Activated CD8-positive, alpha-beta memory T cell treated with anti-CD3 and anti-CD28 coated beads, Interleukin-2, amount 50 U/mL, for 1 hour (primary cell): ENCODE data around the gene CASK.

Source experiments
- DNase-seq: peaks from one replicate; pipeline ENCODE4 v3.0.0-alpha.2; 2020; ENCODE audit errors: extremely low read depth

The CASK gene

DNA sequence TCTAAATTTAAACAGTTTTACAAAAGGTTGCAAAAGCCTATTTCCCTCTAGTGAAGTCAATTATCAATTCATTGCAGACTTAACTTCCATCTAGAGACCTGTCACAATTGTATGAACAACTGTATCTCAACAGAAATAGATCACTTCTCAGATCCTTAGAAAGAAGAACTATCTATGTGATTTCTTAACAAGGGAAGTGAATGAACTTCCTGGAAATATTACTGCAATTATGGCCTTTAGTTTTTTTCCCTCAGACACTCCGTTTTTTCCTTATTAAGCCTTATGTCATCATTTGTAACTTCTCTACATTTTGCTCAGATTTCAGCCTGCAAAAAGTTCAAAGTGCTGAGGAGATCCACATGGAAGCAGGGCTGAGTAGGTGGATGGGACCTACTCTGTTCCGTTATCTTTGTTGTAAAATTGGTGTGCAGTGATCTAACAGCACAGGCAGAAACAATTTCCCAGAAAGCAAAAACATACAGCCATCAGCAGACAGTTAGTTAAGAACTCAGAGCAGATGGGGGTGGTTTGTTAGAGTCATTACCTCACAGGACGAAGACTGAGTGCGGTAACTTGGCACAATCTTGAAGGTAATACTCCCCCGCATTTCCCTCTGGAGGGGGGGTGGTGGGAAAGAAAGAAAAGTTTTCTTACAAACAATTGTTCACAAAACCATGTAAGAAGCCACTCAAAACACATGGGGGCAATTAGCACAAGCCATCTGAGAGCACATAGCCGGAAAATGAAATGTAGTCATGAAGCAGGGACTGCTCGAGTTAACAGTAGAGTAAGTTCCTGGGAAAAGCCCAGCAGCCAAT lies 363.9 kb downstream of the CASK start:
- DNase-seq, result no peak

DNA sequence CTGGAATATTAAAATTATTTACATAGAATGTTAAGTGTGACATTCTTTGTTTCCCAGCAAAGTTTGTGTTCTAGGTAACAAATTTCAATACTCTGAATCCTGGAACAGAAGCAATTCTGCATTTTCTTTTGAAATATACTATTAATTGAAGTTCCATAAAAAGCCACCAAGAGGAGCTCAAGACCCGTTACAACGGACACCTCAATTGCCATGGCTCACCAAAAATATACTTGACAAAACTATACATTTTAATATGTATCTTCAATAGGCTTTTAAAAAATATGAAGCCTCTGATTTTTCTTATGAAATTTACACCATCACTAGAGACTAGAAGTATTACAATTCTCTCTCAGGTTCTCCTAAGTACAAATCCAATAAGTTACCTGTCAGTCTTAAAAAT lies 364.8 kb downstream of the CASK start:
- no peak for DNase-seq

DNA sequence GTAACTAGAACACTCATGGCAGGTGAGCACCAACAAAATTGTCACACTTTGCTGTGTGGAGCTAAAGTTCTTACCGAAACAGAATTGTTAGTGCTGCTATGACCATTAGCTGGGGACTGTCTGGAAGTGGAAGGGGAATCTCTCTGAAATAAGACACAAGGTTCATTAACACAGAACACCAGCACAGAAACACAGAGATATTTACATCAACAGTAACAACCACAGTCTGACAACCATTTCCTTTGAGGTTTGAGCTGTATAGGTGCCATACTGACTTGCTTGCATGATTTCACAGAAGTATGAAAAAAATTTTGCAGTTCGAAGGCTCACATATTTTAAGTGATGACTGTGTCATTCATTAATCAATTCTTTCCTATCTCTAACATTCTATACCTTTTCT lies 366.4 kb downstream of the CASK start:
- DNase-seq, result no peak

DNA sequence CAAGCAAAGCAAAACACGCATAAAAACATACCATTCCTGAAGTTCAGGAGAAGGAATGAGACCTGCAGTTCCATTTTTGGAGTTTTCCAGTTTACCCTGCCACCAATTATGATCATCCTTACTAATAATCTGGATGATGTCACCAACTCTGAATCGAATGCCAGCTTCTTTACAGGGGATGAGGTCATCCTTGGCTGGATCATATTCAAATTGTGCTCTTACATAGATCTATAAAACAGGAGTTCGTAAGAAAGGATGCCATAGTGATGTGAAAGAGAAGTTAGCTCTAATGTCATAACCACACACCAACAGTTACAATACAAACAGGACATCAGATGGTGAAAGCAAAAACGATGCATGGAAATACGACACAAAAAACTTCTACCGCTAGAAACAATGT lies 369.7 kb downstream of the CASK start:
- DNase-seq, result no peak

DNA sequence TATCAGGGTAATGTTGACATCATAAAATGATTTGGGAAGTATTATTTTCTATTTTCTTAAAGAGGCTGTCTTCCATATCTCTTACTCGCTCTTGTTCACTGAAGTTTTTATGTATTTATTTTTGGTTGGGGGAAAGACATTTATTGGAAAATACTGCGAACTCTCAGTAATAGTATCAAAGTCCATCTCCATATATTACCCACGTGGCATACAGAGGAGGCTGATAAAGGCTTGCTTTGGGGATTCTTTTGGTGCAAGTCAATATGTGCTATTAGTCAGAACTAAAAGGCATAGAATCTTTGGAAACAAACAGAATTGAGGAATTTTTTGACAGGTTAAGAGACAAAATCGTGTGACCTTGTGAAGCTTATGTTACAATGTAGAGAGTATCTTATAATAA lies 374.9 kb downstream of the CASK start:
- no peak for DNase-seq

DNA sequence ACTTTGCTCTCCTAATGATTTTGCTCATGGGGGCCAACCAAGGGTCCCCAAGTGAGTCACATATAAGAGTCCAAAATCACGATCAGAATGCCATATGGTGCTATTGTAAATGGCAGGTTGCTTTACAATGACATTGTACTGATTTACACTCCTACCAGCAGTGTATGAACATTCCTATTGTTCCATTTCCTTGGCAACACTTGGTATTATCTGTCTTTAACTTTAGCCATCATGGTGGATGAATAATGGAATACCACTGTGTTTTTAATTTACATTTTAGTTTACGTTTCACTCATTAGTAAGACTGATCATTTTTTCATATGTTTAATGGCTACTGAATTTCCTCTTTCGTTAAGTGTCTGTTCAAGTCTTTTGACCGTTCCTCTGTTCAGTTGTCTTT lies 379.7 kb downstream of the CASK start:
- DNase-seq, result no peak

DNA sequence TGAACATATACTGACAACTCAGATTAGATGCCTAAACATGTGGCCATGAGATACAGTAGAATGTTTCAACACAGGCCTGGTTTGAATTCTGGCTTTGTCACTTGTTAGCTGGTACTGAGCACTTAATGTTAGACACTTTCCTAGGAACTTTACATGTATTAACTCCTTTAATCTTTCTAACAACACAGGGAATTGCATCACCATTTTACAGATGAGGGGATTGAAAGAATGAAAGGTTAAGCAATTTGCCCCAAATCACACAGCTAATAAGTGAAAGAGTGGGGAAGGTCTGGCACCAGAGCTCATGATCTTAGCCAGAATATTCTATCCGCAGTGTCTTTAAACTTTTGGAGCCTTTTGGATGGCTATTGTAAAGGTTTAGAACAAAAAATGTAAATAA lies 380.3 kb downstream of the CASK start:
- no peak for DNase-seq

DNA sequence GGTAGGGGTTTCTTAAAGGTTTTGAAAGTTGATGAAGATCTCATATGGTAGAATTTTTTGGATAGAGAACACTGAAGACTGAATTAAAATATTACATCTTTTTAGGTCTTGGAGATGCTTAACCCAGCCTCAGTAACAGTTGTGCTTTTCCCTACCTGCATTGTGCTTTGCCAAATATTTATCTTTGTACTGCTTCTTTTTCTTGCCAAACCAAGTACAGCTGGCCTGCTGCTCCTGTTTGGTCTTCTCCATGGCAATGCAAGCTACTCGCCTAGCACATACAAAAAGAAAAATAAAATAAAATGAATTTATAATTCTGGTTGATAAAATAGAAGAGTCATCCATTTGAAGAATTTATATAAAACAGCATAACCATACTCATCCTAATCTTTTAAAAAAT lies 380.8 kb downstream of the CASK start:
- DNase-seq, result no peak

DNA sequence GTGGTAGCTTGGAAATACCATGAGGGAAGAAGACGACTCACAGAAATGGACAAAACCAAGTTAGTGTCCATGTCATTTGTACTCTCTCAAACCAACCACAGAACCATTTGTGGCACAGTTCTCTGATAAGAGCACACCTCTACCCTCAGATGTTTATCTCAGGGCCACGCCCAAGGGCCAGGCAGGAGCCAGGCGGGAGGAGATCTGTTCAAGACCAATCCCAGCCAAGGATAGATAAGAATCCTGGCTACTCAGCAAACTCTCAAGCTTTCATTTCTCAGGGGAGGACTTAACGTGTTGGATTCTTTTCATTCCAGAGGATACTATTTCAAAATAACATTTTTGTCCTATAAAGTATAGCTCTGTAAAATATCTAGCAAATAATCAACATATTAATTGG lies 381.2 kb downstream of the CASK start:
- no peak for DNase-seq

DNA sequence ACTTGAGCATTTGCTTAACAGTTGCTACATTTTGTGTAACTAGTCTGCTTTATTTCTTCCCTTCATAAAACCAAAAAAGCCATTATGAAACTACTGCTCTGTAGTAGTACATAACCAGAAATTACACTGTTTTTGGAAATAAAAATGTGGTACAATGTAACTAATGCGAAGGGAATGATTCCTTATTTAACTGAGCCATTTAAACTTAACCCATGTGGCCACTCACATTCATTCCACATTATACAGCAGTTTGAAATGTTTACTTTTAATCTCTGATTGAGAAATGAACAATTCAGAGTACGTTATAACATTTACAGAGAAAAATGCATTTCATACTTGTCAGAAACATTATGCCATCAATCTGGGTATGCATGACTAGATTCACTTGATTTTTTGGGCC lies 382.0 kb downstream of the CASK start:
- no peak for DNase-seq

DNA sequence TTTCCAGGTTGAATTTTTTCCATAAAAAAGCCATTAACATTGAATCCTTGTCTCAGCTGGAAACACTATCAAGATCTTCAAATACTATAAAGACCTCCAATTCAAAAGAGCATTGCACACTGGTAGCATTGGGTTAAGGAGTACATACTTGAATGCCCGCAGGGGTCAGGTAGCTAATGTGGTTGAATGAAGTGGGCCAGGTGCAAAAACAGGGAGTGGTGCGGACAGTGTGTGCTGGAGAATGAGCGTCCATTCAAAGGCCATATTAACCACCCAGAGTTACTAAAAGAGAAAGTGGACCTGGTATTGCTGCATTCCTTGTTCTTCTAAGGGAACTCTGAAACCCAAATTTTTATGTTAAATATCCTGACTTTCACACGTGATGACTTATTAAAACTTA lies 384.6 kb downstream of the CASK start:
- no peak for DNase-seq

DNA sequence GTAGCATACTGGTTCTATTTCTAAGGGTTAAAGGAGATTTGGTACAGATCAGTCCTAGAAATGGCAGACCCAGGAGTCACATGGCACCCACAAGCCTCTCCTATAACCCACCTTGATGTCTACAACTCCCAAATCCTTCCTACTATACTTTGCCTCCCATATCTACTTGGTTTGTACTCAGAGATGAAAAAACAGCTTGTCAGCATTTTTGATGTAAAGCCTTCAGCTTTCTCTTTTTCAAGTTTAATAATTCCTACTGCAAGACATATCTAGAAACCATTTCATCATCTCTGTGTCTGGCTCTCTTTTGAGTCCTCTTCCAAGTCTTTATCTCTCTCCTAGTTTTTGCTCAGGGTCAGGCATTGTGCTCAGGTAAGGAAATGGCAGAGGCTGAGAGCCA lies 393.3 kb downstream of the CASK start:
- DNase-seq, result no peak

DNA sequence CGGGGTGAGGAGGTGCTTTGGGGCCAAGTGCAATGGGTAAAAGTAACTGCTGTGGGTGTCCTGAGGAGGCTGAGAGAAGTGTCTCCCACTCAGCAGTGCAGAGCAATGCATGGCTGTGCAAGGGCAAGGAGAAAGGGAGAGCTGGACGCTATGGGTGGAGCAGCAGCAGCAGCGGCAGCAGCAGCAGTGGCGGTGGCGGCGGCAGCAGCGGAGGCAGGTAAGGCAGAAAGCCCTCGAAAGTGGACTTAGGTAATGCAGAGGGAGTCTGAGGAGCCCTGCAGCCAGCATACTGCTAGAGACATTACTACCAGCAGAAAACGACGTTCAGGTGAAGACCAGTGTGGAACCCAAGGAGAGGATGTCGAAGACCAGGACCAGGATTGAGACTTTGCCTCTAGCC lies 394.1 kb downstream of the CASK start:
- DNase-seq, result no peak

DNA sequence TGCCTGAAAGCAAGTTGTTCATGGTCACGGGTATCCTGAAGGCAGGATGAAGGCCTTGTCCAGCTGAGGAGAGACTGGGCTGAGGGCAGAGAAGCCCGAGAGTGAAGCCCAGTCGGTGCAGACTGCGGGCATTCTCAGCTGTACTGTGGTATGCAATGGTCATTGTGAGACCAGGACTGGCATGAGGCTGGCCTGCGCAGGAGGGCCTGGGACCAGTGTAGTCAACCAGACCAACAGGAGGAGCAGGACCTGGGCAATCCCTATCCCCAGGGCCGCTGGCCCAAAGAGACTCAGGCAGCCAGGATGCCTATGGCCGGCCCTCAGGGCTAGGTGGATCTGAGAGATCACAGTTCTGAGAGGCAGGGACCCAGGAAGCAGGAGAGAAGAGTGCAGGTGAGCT lies 394.6 kb downstream of the CASK start:
- DNase-seq, result no peak

DNA sequence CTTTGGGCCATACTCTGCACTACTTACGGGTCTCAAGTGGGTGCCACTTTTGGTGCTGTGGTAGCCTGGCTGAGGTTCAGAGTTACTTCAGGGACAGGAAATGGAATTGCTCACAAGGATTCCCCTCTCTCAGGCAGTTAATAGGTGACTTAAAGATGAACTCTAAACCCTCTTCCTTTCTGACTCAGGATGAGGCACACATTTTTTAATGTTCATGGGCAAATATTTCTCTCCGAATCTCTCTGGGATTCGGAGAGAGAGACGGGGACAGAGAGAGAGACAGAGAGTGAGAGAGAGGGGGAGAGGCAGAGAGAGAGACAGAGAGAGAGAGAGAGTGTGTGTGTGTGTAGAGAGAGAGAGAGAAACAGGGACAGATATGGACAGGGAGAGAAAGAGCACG lies 396.4 kb downstream of the CASK start:
- no peak for DNase-seq

DNA sequence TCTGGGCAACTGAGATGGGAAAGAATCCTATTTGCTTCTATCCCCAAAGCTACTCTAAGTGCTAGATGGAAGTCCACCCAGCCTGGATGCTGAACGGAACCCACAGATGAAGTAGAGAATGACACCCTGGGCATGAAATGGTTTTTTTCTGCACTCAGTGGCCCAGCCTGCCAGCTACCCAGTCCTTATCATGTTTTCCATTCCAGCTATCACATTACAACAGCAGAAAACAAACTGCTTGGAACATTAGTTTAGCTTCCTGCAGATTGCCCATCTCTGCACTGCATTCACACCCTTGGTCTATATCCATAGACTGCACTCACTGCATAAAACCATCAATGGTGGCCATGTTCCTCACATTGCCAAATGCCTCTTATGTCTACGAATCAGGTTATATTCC lies 397.1 kb downstream of the CASK start:
- DNase-seq, result no peak

DNA sequence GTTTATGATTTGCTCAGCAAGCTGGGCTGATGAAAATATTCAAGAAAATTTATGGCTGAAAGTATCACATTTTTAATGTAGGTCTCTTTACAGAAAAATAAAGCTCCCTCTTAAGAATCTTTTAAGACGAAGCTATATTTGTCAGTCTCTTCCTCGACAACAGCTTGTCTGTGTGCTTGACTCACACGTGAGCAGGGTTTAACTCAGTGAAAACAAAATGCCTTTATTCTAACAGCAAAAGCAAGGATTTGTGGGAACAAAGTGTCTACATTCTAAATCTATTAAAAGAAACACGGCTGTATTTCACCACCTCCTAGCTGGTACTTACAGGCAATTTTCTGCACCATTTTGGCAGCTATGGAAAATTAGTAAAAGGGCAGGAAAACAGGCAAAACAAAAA lies 400.7 kb downstream of the CASK start:
- DNase-seq, result no peak

DNA sequence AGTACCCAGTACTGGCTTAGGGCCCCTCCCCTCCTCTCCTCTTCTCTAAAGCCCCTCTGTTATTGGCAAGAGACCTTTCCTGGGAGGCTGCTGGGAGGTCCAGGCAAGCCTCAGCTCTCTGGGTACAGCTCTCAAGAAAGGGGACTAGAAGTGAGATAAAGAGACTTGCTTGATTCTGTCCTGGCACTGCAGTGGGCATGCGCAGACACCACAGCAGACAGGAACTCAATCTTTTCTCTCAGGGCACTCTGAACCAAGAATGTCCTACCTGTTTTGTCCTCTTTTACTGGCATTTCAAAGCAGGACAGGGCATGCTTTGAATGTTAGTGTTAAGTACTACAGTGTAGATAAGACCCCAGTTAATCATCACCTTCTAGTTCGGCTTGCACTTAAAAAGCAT lies 401.3 kb downstream of the CASK start:
- no peak for DNase-seq

DNA sequence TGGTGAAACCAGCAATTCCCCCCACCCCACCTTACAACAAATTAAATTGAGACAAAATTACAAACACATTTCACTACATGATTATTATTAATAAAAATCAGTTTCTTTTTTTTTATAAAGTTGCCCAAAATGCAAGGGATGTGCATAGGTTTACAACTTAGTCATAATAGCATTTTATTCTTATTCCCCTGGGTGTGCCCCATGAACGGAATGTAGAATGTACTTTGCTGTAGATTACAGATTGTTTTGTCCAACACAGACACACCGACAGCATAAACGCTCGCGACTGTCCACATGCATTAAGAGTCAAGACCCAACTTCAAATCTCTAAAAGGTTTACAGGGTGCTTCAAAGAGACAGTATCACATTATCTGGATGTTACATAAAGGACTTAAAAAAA lies 403.9 kb downstream of the CASK start:
- DNase-seq, result no peak

DNA sequence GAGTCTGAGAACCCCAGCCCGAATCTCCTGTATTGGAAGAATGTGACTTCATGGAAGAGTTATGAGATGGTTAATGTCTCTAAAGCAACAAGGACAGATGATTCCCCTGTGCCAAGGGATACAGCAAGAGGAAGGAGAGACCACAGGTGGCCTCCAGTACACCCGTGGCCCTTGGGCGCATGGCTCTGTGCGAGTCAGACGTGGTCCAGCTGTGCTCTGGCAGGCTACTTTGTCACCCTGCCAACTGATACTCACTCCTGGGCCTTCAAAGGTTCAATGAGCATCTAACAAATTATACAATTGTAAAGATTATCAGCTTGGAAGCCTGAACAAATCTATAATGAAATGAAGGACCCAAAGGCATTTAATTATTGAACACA lies 404.5 kb downstream of the CASK start:
- DNase-seq, result no peak

DNA sequence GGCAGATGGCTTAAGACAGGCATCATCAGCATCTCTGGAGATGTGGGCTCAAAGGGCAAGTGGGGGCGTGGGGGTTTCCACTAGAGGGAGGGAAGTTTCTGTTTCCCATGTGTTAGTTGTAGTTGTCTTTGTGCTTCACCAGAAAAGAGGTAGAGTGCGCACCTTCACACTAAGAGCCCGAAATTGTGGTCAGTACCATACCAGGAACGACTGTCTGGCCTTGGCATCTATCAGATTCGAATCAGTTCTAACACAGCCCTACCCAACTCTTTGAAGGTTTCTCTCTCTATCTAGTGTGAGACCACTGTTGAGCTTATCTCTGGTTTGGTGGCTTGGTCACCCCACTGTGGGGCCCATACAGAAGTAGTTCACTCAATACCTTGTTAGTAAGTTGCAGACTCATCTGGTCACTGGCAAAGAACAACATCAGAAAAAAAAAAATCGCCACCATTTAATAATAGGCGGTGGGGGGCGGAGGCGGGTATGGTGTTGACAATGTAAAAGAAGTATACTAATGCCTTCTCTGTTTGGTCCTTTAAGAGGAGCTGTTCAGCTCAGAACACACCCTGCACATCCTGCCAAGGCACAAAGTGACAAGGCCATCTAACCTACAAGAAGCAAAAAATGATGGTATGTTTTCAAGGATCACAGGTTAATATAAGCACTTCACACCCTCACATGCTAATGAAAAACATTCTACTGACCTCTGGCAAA lies 405.1 kb downstream of the CASK start:
- no peak for DNase-seq

DNA sequence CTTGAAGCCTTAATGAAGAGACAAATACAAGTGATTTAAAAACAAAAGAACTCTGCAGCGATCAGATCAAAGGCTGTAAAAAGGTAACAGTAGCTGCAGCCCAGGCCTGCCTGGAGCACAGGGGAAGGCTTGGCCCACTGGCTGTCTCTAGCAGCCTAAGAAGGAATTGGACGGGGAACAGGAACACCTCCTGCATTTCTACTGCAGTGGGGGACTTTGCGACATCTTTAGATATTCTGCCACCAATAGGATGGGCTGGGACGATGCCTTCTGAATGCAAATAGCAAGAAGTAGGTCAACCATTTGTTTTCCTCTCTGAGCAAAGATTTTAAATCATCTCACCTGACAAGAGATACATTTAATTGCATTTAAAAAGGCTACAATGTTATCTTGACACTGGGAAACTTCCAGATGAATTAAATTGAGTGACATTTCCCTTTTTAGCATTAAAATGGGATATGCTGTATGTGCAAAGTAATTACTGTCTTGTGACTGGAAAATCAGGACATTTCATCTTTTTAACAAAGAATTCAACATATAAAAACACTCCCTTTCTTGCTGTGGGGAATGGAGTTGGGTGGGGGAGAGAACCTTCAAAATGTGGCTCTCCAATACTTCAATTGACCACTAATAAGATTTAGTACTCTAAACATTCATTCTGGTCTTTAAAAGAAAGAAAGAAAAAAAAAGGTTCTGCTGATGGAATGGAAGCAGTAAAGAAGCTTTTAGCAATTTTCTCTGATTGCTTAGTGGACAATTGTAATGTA lies 406.2 kb downstream of the CASK start:
- DNase-seq, result no peak

DNA sequence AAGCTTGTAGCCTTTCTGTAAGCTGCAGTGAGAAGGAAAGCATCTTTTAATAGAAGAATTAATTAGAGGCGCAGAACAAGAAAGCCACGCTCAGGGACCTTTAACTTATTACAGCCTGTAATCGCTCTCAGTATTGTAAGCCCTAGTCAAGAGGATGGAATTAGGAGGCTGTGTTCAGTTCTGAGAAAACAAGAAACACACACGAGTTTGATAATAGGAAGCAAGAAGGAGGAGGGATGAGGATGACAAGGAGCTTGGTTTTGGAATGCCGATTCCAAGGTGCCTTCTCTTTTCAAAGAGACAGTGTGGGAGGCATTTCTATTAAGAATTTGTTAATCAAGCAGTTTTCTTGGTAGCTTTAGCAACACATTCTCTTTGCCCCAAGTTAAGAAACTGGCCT lies 406.9 kb downstream of the CASK start:
- no peak for DNase-seq
